Upper lobe of left lung (tissue), 6 donors: ENCODE results near the gene HS3ST2. TPM values are rescaled to one million over a fixed set of nuclear protein-coding genes. Genes with fewer than 3 reads are reported as not detected.

ENCODE experiments used
- ATAC-seq, 2 donors: fragments of 200-7000 bp; cut with Tn5 transposase; one replicate each; pipeline ENCODE4 v1.9.1; 2022; ENCODE audit warnings: mild to moderate bottlenecking in 2 of 2, moderate library complexity in 2 of 2; ENCODE audit not compliant: low FRiP score in 2 of 2
- DNase-seq, 2 donors: peaks; one replicate each; pipeline ENCODE4 v3.0.0-alpha.2; 2019 to 2020
- H3K27ac ChIP-seq, 4 donors: fragments of 200-600 bp; sonication (generic); one replicate each; pipeline ENCODE4 v1.5.1; 2016 to 2019
- H3K27me3 ChIP-seq, 4 donors: fragments of 200-600 bp; sonication (generic); one replicate each; pipeline ENCODE4 v1.5.1; 2017 to 2019
- H3K36me3 ChIP-seq, 4 donors: fragments of 200-600 bp; sonication (generic); one replicate each; pipeline ENCODE4 v1.5.1; 2016 to 2019
- H3K4me1 ChIP-seq, 4 donors: fragments of 200-600 bp; sonication (generic); one replicate each; pipeline ENCODE4 v1.5.1; 2018 to 2019
- H3K4me3 ChIP-seq, 4 donors: fragments of 200-600 bp; sonication (generic); one replicate each; pipeline ENCODE4 v1.5.1; 2017 to 2019; ENCODE audit warnings: mild to moderate bottlenecking in 2 of 4, moderate library complexity in 1 of 4
- H3K9me3 ChIP-seq, 4 donors: fragments of 200-600 bp; sonication (generic); one replicate each; pipeline ENCODE4 v1.5.1; 2018 to 2019
- CTCF ChIP-seq, 6 experiments: fragments of 450-650 bp in 4 of 6; fragments of 200-600 bp in 2 of 6; sonication (generic) in 2 of 6; IDR thresholded peaks; one replicate each; pipeline ENCODE4 v1.5.1; 2016 to 2019; ENCODE audit warnings: antibody characterized with exemption in 6 of 6
- EP300 ChIP-seq, 4 donors: sonication (generic); formaldehyde crosslinking; IDR thresholded peaks; one replicate each; pipeline ENCODE4 v1.5.1; 2017; ENCODE audit warnings: antibody characterized with exemption in 4 of 4, control low read depth in 2 of 4
- POLR2A ChIP-seq, 4 donors: fragments of 450-650 bp; IDR thresholded peaks; one replicate each; pipeline ENCODE4 v1.5.1; 2016 to 2017; ENCODE audit warnings: antibody characterized with exemption in 4 of 4, mild to moderate bottlenecking in 2 of 4
- POLR2AphosphoS5 ChIP-seq, 2 donors: sonication (generic); formaldehyde crosslinking; IDR thresholded peaks; one replicate each; pipeline ENCODE4 v1.5.1; 2017; ENCODE audit warnings: antibody characterized with exemption in 2 of 2
- WGBS, 2 donors: methylation state at CpG; one replicate each; pipeline ENCODE4 v1.1.5; 2017 to 2018; 5-methylcytosine and 5-hydroxymethylcytosine counted together
- total RNA-seq, 6 donors: library from RNA; depleted of rRNA in 4 of 6; stranded (reverse); fragments of >200 nt in 4 of 6; gene quantifications; one replicate each; pipeline versions ENCODE4 v1.1.0 to v1.2.1, GENCODE V29; 2016 to 2021
- donor health status: DM: no; HTN: no; CAD: no; lungs with moderate emphysema.
- donor health status: DM: no; HTN: yes; CAD: no; lungs with severe emphysema.

Gene HS3ST2
- total RNA-seq, 6 donors from 2014 or later = 2.8 to 18.9 (median 5.6) TPM

DNA sequence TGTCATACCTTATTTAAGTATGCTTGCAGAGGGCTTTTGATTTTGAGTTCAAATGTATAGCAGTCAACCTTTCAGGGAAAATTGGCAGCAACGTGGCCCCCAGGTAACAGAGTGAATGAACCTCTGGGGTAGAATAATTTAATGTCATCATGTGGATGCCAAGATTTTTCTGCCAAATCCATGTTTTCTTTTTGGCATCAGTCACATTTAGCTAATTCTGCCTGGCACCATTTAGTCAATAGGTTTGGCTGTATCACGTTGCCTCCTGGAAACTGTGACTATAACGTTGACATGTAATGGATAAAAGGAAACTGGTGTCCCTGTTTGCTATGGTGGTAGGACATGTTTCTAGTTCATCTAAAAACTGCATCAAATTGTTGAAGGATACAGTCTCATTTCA is 115.5 kb downstream of the HS3ST2 start:
- H3K27me3 ChIP-seq = no peaks in the 10 kb centered on the region
- TF ChIP-seq EP300 (IDR thresholded peaks at IDR 0.05) = no peak
- no peak for TF ChIP-seq POLR2AphosphoS5 (IDR thresholded peaks at IDR 0.05)
- no peak for TF ChIP-seq CTCF (IDR thresholded peaks at IDR 0.05)
- no peak for TF ChIP-seq POLR2A (IDR thresholded peaks at IDR 0.05)
- no peak overlapping the region for H3K4me3 ChIP-seq
- no peak for DNase-seq
- no peaks in the 10 kb centered on the region for H3K9me3 ChIP-seq
- peaks cover 0 to 10% (median 5%) of the 10 kb centered on the region in 4 donors for H3K4me1 ChIP-seq
- no peak for ATAC-seq
- no peak overlapping the region for H3K27ac ChIP-seq
- 68 to 73% methylated on average over 3 of the region's 3 CpGs for WGBS, 2 donors
- H3K36me3 ChIP-seq = no peaks in the 10 kb centered on the region

DNA sequence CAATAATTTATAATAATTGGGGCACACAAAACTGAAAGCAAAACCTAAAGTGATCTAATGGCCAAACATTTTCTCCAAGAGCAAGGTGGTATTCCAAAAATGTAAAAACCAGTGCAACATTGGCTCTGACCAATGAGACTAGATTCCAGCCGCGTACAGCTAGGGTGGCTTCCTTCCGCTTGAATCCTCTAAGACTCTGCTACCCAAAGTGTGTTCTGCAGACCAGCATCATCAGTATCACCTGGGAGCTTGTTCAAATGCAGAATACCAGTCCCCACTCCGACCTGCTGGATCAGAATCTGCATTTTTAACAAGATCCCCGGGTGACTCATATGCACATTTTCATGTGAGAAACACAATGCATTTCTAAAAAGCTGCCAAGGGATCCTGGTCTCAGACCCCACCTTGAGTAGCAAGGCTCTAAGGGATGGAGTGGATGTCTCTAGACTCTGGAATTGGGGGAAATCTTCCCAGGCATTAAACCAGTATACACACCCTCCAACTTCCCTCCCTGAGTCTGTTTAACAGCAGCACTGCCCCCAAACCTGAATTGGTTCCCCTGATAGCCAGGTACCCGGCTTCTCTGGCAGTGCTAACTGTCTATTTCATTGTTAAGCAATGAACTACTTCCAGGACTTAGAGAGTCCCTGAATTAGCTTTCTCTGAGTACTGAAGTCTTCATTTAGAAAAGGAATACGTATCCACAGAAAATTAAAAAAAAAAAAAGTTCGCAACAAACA is 118.2 kb downstream of the HS3ST2 start:
- 43 to 53% methylated on average over 7 to 8 of the region's 8 CpGs for WGBS, 2 donors
- Histone ChIP-seq H3K27ac (no peak overlapping the region), H3K4me3 (no peak overlapping the region), H3K9me3 (no peaks in the 10 kb centered on the region), H3K27me3 (no peaks in the 10 kb centered on the region), H3K36me3 (no peaks in the 10 kb centered on the region), H3K4me1 (peaks cover 0 to 10% (median 5%) of the 10 kb centered on the region in 4 donors)
- DNase-seq (no peak), ATAC-seq (no peak)
- no peak for TF ChIP-seq CTCF (IDR thresholded peaks at IDR 0.05)
- no peak for TF ChIP-seq EP300 (IDR thresholded peaks at IDR 0.05)
- no peak for TF ChIP-seq POLR2A (IDR thresholded peaks at IDR 0.05)
- no peak for TF ChIP-seq POLR2AphosphoS5 (IDR thresholded peaks at IDR 0.05)

DNA sequence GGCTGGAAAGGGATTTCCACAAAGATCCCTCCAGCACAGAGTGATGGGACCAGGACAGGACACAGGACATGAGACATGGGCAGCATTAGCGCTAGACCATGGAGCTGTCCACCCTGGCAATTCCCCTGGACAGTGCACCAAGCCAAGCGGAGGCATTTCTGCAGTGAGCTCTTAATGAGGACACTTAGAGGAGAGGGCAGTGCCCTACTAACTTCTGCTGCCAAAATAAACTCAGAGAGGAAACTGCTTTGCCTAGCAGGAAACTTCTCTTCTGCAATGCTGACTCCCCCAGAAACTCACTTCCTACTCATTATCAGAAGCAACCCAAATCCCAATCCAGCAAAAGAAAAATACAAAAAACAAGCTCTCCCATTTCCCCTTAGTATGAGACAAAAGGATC is 119.2 kb downstream of the HS3ST2 start:
- ATAC-seq (peak in 1 of 2 donors; percentile 45), DNase-seq (no peak)
- H3K9me3 ChIP-seq = no peaks in the 10 kb centered on the region
- H3K4me3 ChIP-seq = no peak overlapping the region
- peaks cover 0 to 10% (median 5%) of the 10 kb centered on the region in 4 donors for H3K4me1 ChIP-seq
- 18 to 20% methylated on average over 2 of the region's 2 CpGs for WGBS, 2 donors
- no peak for TF ChIP-seq POLR2A (IDR thresholded peaks at IDR 0.05)
- no peak for TF ChIP-seq EP300 (IDR thresholded peaks at IDR 0.05)
- no peak for TF ChIP-seq POLR2AphosphoS5 (IDR thresholded peaks at IDR 0.05)
- no peak for TF ChIP-seq CTCF (IDR thresholded peaks at IDR 0.05)
- H3K36me3 ChIP-seq = no peaks in the 10 kb centered on the region
- H3K27ac ChIP-seq = no peak overlapping the region
- no peaks in the 10 kb centered on the region for H3K27me3 ChIP-seq

- no peak for ATAC-seq
- Histone ChIP-seq H3K27ac (no peak overlapping the region), H3K4me1 (peaks cover 0 to 10% (median 5%) of the 10 kb centered on the region in 4 donors), H3K36me3 (no peaks in the 10 kb centered on the region), H3K9me3 (no peaks in the 10 kb centered on the region), H3K27me3 (no peaks in the 10 kb centered on the region), H3K4me3 (no peak overlapping the region)
- TF ChIP-seq CTCF (IDR thresholded peaks at IDR 0.05) = no peak
- TF ChIP-seq EP300 (IDR thresholded peaks at IDR 0.05) = no peak
- TF ChIP-seq POLR2AphosphoS5 (IDR thresholded peaks at IDR 0.05) = no peak
- no peak for DNase-seq
- WGBS, 2 donors = 69 to 82% methylated on average over 2 of the region's 2 CpGs
Measured at GRCh38 chr16:22934786-22935185, 120.8 kb downstream of the HS3ST2 start.

GRCh38 chr16:22937169-22937568 is 123.2 kb downstream of the HS3ST2 start:
- TF ChIP-seq EP300 (IDR thresholded peaks at IDR 0.05) = no peak
- no peak for TF ChIP-seq CTCF (IDR thresholded peaks at IDR 0.05)
- no peak for TF ChIP-seq POLR2AphosphoS5 (IDR thresholded peaks at IDR 0.05)
- TF ChIP-seq POLR2A (IDR thresholded peaks at IDR 0.05) = no peak
- Histone ChIP-seq H3K4me3 (no peak overlapping the region), H3K4me1 (peaks cover 0 to 10% (median 5%) of the 10 kb centered on the region in 4 donors), H3K27me3 (no peaks in the 10 kb centered on the region), H3K36me3 (no peaks in the 10 kb centered on the region), H3K27ac (no peak overlapping the region), H3K9me3 (no peaks in the 10 kb centered on the region)
- no peak for ATAC-seq
- 66 to 73% methylated on average over 6 of the region's 6 CpGs for WGBS, 2 donors
- DNase-seq = no peak
